Astrocyte (in vitro differentiated cells and primary cell): ENCODE data around the gene SMARCB1. TPM values are rescaled to one million over a fixed set of nuclear protein-coding genes. Genes with fewer than 3 reads are reported as not detected.

Experiments
- DNase-seq: peaks from one replicate; pipeline ENCODE4 v3.0.0-alpha.2; 2010; ENCODE audit warnings: low read depth
- FAIRE-seq: peaks from 2 replicates; lab custom pipeline; 2011; peaks lifted over from hg19 to GRCh38; lab: Jason Lieb, UNC
- H2AFZ ChIP-seq: 2 replicates; pipeline ENCODE4 v1.6.0; 2012; ENCODE audit warnings: low read depth, low read length, inconsistent platforms
- H3K27ac ChIP-seq: 2 replicates; pipeline ENCODE4 v1.5.1; 2011; ENCODE audit warnings: low read depth, low read length, inconsistent platforms
- H3K27me3 ChIP-seq: 2 replicates; pipeline ENCODE4 v1.6.0; 2011; ENCODE audit warnings: low read length, inconsistent platforms; ENCODE audit not compliant: insufficient read depth
- H3K36me3 ChIP-seq: 2 replicates; pipeline ENCODE4 v1.5.1; 2011; ENCODE audit warnings: low read length, inconsistent platforms; ENCODE audit not compliant: insufficient read depth
- H3K4me1 ChIP-seq: 2 replicates; pipeline ENCODE4 v1.5.1; 2011; ENCODE audit warnings: low read length, inconsistent platforms; ENCODE audit not compliant: insufficient read depth
- H3K4me2 ChIP-seq: 2 replicates; pipeline ENCODE4 v1.6.0; 2012; ENCODE audit warnings: low read length, inconsistent platforms
- H3K4me3 ChIP-seq: 2 replicates; pipeline ENCODE4 v1.5.1; 2011; ENCODE audit warnings: low read depth, mild to moderate bottlenecking, low read length, inconsistent platforms; ENCODE audit not compliant: insufficient read depth
- H3K79me2 ChIP-seq: 2 replicates; pipeline ENCODE4 v1.6.0; 2012; ENCODE audit warnings: mild to moderate bottlenecking, low read length, inconsistent platforms; ENCODE audit not compliant: insufficient read depth
- H3K9ac ChIP-seq: 2 replicates; pipeline ENCODE4 v1.6.0; 2012; ENCODE audit warnings: mild to moderate bottlenecking, low read length, inconsistent platforms
- H3K9me3 ChIP-seq: 2 replicates; pipeline ENCODE4 v1.5.1; 2012; ENCODE audit warnings: low read depth, mild to moderate bottlenecking, low read length, inconsistent platforms; ENCODE audit not compliant: insufficient read depth
- H4K20me1 ChIP-seq: 2 replicates; pipeline ENCODE4 v1.6.0; 2012; ENCODE audit warnings: low read length, inconsistent platforms; ENCODE audit not compliant: insufficient read depth
- H3K27ac Mint-ChIP-seq: one replicate; pipeline ENCODE4 v1.8.0; 2021; ENCODE audit warnings: mild to moderate bottlenecking, mixed read lengths; ENCODE audit not compliant: unreplicated experiment
- H3K27me3 Mint-ChIP-seq: one replicate; pipeline ENCODE4 v1.8.0; 2021; ENCODE audit warnings: low read depth, mixed read lengths; ENCODE audit not compliant: unreplicated experiment
- H3K36me3 Mint-ChIP-seq: one replicate; pipeline ENCODE4 v1.8.0; 2021; ENCODE audit warnings: low read depth, mixed read lengths; ENCODE audit not compliant: unreplicated experiment
- H3K4me1 Mint-ChIP-seq: one replicate; pipeline ENCODE4 v1.8.0; 2021; ENCODE audit warnings: low read depth, mixed read lengths; ENCODE audit not compliant: unreplicated experiment
- H3K4me3 Mint-ChIP-seq: one replicate; pipeline ENCODE4 v1.8.0; 2021; ENCODE audit warnings: mild to moderate bottlenecking, moderate library complexity, mixed read lengths; ENCODE audit not compliant: unreplicated experiment
- H3K9me3 Mint-ChIP-seq: one replicate; pipeline ENCODE4 v1.8.0; 2021; ENCODE audit warnings: mild to moderate bottlenecking, mixed read lengths; ENCODE audit not compliant: unreplicated experiment
- CTCF ChIP-seq: IDR thresholded peaks from 2 replicates; pipeline ENCODE4 v1.5.1; 2011; ENCODE audit warnings: low read depth, mild to moderate bottlenecking, inconsistent platforms, low read length, moderate library complexity; ENCODE audit not compliant: insufficient read depth
- EZH2 ChIP-seq: IDR thresholded peaks from 2 replicates; pipeline ENCODE4 v1.6.1; 2012; ENCODE audit warnings: mild to moderate bottlenecking, low read length, inconsistent platforms; ENCODE audit not compliant: insufficient read depth
- total RNA-seq: library from RNA; stranded (reverse); gene quantifications from 2 replicates; pipeline ENCODE4 v1.2.1, GENCODE V29; 2021

SMARCB1 gene
- total RNA-seq, 1 donor from 2014 or later: 91.3 TPM

- H3K9me3 Mint-ChIP-seq: no peaks in the 10 kb centered on the region
- H3K4me3 Mint-ChIP-seq: no peak overlapping the region
- H3K27me3 ChIP-seq: no peaks in the 10 kb centered on the region
- no peaks in the 10 kb centered on the region for H3K36me3 ChIP-seq
- H3K36me3 Mint-ChIP-seq: peaks cover 9% of the 10 kb centered on the region
- no peak overlapping the region for H3K27ac Mint-ChIP-seq
- DNase-seq (no peak), FAIRE-seq (no peak)
- H3K4me1 Mint-ChIP-seq: peaks cover 18% of the 10 kb centered on the region
- H3K4me3 ChIP-seq: no peak overlapping the region
- no peak for TF ChIP-seq EZH2
- H4K20me1 ChIP-seq: no peaks in the 10 kb centered on the region
- H3K4me1 ChIP-seq: peaks cover 23% of the 10 kb centered on the region
- no peak overlapping the region for H3K9ac ChIP-seq
- peaks cover under 1% of the 10 kb centered on the region for H3K79me2 ChIP-seq
- no peak overlapping the region for H2AFZ ChIP-seq
- no peaks in the 10 kb centered on the region for H3K9me3 ChIP-seq
- peaks cover 12% of the 10 kb centered on the region for H3K27me3 Mint-ChIP-seq
- no peak overlapping the region for H3K27ac ChIP-seq
- no peak overlapping the region for H3K4me2 ChIP-seq
Observed at GRCh38 chr22:23782252-23782651, 4.5 kb upstream of the SMARCB1 start.

- H3K4me2 ChIP-seq: no peak overlapping the region
- no peak overlapping the region for H2AFZ ChIP-seq
- no peak overlapping the region for H3K9ac ChIP-seq
- no peak for FAIRE-seq
- no peak overlapping the region for H3K27ac ChIP-seq
- Mint-ChIP-seq H3K4me3 (no peak overlapping the region), H3K36me3 (peaks cover 9% of the 10 kb centered on the region), H3K27ac (no peak overlapping the region), H3K27me3 (peaks cover 10% of the 10 kb centered on the region), H3K9me3 (no peaks in the 10 kb centered on the region), H3K4me1 (peaks cover 18% of the 10 kb centered on the region)
- H3K4me3 ChIP-seq: no peak overlapping the region
- peaks cover 5% of the 10 kb centered on the region for H3K79me2 ChIP-seq
- no peak for TF ChIP-seq EZH2
- DNase-seq: no peak
- no peaks in the 10 kb centered on the region for H3K36me3 ChIP-seq
- peaks cover 4% of the 10 kb centered on the region for H4K20me1 ChIP-seq
- no peaks in the 10 kb centered on the region for H3K27me3 ChIP-seq
- peaks cover 24% of the 10 kb centered on the region for H3K4me1 ChIP-seq
- no peaks in the 10 kb centered on the region for H3K9me3 ChIP-seq
Observed at GRCh38 chr22:23782703-23783102, 4.1 kb upstream of the SMARCB1 start.

GRCh38 chr22:23783265-23784150, 3.3 kb upstream of the SMARCB1 start:
- Mint-ChIP-seq H3K27me3 (peaks cover 6% of the 10 kb centered on the region), H3K36me3 (peaks cover 9% of the 10 kb centered on the region), H3K4me3 (no peak overlapping the region), H3K9me3 (no peaks in the 10 kb centered on the region), H3K4me1 (peaks cover 21% of the 10 kb centered on the region), H3K27ac (no peak overlapping the region)
- Histone ChIP-seq H3K4me1 (peaks cover 27% of the 10 kb centered on the region), H3K79me2 (peaks cover 13% of the 10 kb centered on the region), H3K27ac (no peak overlapping the region), H2AFZ (no peak overlapping the region), H3K36me3 (no peaks in the 10 kb centered on the region), H3K9ac (no peak overlapping the region), H3K4me2 (no peak overlapping the region), H3K27me3 (no peaks in the 10 kb centered on the region), H3K9me3 (no peaks in the 10 kb centered on the region), H4K20me1 (peaks cover 12% of the 10 kb centered on the region), H3K4me3 (no peak overlapping the region)
- DNase-seq (no peak), FAIRE-seq (no peak)
- no peak for TF ChIP-seq CTCF
- TF ChIP-seq EZH2: no peak
